Motor neuron (in vitro differentiated cells): ENCODE measurements around the gene HDAC10. TPM values are rescaled to one million over a fixed set of nuclear protein-coding genes. Genes with fewer than 3 reads are reported as not detected.

Experiments used
- ATAC-seq, 8 experiments: fragments of 200-7000 bp; cut with Tn5 transposase; replicated peaks in 6 of 8; 2 replicates each; pipeline ENCODE4 v1.8.0; 2021; ENCODE audit warnings: mild to moderate bottlenecking in 8 of 8, moderate library complexity in 8 of 8
- H3K27ac ChIP-seq, 2 donors: fragments of 250-450 bp; sonication (Bioruptor Pico); 2 replicates each; pipeline ENCODE4 v1.9.0; 2021; ENCODE audit warnings: antibody characterized with exemption in 2 of 2, mild to moderate bottlenecking in 2 of 2, moderate library complexity in 1 of 2
- H3K4me1 ChIP-seq, 2 donors: fragments of 250-450 bp; sonication (Bioruptor Pico); replicated peaks in 1 of 2; 2 replicates each; pipeline ENCODE4 v1.6.1; 2021; ENCODE audit warnings: antibody characterized with exemption in 2 of 2, mild to moderate bottlenecking in 2 of 2, moderate library complexity in 1 of 2
- H3K4me3 ChIP-seq, 5 donors: fragments of 250-450 bp; sonication (Bioruptor Pico); 2 replicates each; pipeline ENCODE4 v1.9.0; 2021; ENCODE audit warnings: antibody characterized with exemption in 5 of 5, mild to moderate bottlenecking in 5 of 5, moderate library complexity in 4 of 5
- WGBS, 10 experiments: fragments of 450-650 bp; shearing (Covaris generic); methylation state at CpG; one replicate each; pipeline ENCODE4 v1.0.0; 2022; 5-methylcytosine and 5-hydroxymethylcytosine counted together
- in situ Hi-C, 9 experiments: fragments of 400-800 bp; cut with MboI; loops; one replicate each; pipeline ENCODE4 v1.15.0; 2021; ENCODE audit warnings: low sequenced_read_pairs in 9 of 9, low pct_unique_long_range_greater_than_20kb in 2 of 9; ENCODE audit not compliant: unreplicated experiment in 9 of 9
- total RNA-seq, 8 experiments: library from RNA; unstranded; fragments of 300-600 nt; gene quantifications; 2 replicates each; pipeline versions ENCODE4 v1.2.3 to v1.2.4, GENCODE V29; 2022

Gene HDAC10
- total RNA-seq, 8 experiments from 2014 or later: 9.0 to 46.4 (median 16.2) TPM

DNA sequence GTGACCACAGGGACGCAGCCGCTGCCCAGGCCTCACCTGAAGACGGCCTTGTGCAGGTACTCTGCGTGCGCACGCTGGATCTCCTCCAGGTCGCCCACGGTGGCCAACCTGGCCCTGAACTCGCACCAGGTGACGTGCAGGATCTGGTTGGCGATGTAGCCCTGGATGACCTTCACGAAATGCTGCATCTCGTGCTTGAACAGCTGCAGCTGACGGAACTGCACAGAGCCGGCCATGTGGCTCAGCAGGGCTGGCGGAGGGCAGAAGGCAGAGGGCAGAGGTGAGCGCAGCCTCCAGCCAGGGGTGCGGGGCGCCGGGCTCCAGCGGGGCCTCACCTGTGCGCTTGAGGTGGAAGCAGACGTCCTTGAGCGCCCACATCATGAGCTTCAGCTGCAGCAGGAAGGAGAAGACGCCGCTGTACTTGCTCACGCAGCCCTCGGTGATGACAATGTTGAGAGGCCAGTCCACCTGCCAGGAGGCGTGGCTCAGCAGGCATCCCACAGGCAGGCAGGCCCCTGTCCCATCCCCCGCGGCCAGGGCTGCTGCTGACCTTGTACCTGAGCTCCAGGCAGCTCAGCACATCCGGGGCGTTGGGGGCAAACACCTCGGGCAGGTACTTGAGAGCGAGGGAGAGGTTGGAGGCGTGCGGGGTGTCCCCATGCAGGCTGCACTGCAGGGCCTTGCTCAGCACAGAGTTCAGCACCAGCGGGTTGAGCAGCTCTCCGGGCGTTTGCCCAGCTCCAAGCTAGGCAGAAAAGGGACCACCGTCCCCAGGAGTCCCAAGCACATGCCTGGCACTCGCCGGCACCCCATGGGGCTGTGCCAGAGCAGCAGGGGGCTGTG lies 32.7 kb downstream of the HDAC10 start:
- ATAC-seq: no peak
- no peak overlapping the region for H3K4me3 ChIP-seq
- H3K4me1 ChIP-seq: no peaks in the 10 kb centered on the region
- in situ Hi-C loops: no loop called here
- H3K27ac ChIP-seq: no peak overlapping the region
- WGBS, 10 experiments: 84 to 95% (median 92%) methylated on average over 7 to 16 of the region's 43 CpGs; no CpG with 5 or more reads in 5 of the 10 experiments

DNA sequence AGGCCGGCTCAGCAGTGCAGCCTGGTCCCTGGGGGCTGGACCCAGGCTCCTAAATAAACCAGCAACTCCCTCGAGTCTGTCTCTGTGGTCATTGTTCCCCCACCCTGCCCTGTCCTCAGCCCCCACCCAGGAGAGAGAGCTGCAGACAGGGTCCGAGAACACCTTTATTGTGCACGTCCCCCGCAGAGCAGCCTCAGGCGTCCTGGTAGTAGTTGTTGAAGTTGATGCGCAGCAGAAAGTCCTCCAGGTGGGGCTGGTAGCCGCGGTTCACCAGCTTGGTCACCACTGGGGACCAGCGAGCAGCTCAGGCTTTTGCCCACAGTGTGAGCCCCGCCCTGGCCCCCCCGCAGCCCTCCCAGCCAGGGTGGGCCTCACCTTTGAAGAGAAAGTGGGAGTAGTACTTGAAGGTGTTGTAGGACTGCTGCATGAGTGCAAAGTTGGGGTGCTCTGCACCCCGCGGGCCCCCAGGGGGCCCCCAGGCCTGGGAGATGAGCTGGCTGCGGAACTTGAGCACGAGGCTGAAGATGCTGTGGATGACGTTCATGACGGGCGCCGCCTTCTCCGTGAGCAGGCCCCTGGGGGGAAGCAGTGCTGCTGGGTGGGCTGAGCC lies 33.4 kb downstream of the HDAC10 start:
- peak in 1 of 8 experiments; percentile 1 for ATAC-seq
- Histone ChIP-seq H3K4me3 (no peak overlapping the region), H3K27ac (no peak overlapping the region), H3K4me1 (no peaks in the 10 kb centered on the region)
- WGBS, 10 experiments: 87 to 100% methylated on average over 1 to 3 of the region's 21 CpGs; no CpG with 5 or more reads in 8 of the 10 experiments
- in situ Hi-C loops: no loop called here

GRCh38 chr22:50216684-50217520 lies 34.2 kb downstream of the HDAC10 start:
- in situ Hi-C loops: no loop called here
- WGBS, 10 experiments: 80 to 100% (median 98%) methylated on average over 1 to 22 of the region's 57 CpGs; no CpG with 5 or more reads in 5 of the 10 experiments
- Histone ChIP-seq H3K27ac (no peak overlapping the region), H3K4me3 (no peak overlapping the region), H3K4me1 (no peaks in the 10 kb centered on the region)
- ATAC-seq: peak in 2 of 8 experiments; percentile 1 to 3

DNA sequence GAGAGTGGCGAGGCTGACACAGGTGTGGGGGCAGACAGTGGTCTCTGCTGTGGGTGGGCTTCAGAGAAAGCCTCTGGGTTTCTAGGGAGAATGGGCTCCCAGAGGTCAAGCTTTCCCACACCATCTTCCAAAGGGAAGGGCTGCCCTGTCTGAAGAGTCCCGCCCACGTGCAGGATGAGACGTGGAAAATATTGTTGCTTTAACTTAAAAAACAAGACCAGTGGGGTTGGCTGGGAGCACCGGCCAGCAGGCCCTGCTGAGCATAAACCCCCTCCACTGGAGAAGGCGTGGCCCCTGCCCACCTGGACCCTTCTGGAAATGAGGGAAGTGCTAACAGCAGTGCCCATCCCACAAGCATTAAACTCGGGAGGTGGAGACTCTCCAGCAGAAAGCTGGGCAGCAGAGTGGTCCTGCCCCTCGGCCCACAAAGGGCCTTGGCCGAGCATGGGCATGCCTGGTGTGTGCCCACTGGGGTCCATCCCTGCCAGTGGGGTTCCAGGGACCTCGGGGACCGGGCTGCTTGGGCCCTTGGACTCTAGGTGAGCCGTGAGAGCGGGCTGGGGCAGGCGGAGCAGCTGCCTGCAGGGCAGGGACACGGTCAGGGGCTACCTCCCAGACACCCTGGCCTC lies 34.9 kb downstream of the HDAC10 start:
- H3K27ac ChIP-seq: no peak overlapping the region
- in situ Hi-C loops: no loop called here
- no peaks in the 10 kb centered on the region for H3K4me1 ChIP-seq
- no peak overlapping the region for H3K4me3 ChIP-seq
- ATAC-seq: no peak
- 60 to 100% (median 93%) methylated on average over 1 to 9 of the region's 15 CpGs; no CpG with 5 or more reads in 4 of the 10 experiments for WGBS, 10 experiments

DNA sequence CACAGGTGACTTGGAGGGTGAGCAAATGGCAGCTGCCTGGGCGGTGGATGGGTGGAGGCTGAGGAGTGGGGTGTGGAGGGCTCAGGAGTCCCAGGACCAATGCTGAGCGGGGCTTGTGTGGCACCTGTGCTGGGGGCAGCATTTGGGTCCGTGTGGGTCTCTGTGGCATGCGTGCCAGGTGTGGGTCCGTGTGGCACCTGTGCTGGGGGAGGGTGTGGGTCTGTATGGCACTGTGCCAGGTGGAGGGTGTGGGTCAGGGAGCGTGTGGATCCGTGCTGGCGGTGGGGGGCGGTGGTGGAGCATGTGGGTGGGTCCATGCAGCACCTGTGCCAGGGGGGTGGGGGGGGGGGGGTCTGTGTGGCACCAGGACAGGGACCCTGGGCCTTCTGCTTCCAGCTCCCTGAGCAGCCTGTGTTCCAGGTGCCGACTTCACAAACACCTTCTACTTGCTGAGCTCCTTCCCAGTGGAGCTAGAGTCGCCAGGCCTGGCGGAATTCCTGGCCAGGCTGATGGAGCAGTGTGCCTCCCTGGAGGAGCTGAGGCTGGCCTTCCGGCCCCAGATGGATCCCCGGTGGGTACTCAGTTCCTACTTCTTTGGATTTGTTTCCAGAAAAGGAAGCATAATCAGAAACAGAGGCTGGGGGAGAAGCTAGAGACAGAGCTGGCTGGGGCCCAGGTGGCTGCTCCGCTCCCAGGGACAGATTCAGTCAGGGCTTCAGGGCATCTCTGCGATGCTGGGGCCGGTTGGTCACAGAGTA lies 35.6 kb downstream of the HDAC10 start:
- 60 to 100% (median 95%) methylated on average over 1 to 8 of the region's 17 CpGs; no CpG with 5 or more reads in 4 of the 10 experiments for WGBS, 10 experiments
- Histone ChIP-seq H3K27ac (no peak overlapping the region), H3K4me3 (no peak overlapping the region), H3K4me1 (no peaks in the 10 kb centered on the region)
- no peak for ATAC-seq
- in situ Hi-C loops: no loop called here

- in situ Hi-C loops: no loop called here
- H3K4me1 ChIP-seq: no peaks in the 10 kb centered on the region
- WGBS, 10 experiments: 96 to 100% (median 99%) methylated on average over 1 to 5 of the region's 9 CpGs; no CpG with 5 or more reads in 6 of the 10 experiments
- no peak overlapping the region for H3K4me3 ChIP-seq
- no peak overlapping the region for H3K27ac ChIP-seq
- no peak for ATAC-seq
Observed at GRCh38 chr22:50213263-50213662, 37.8 kb downstream of the HDAC10 start.

DNA sequence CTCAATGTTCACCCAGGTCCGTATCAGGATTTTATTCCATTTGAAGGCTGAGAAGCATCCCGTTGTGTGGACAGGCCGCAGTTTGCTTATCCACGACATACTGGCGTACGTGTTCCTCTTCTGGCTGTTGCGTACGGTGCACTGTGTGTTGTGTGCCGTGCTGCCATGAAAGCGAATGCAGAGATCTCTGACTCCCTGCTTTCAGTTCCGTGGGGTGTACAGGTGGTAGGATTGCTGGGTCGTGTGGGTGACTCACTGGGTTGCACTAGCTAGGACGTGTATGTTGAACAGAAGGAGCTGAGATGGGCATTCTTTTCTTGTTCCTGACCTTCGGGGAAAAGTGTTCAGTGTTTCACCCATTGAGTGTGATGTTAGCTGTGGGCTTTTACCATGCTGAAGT lies 39.9 kb downstream of the HDAC10 start:
- WGBS, 10 experiments: 75 to 98% (median 93%) methylated on average over 4 to 11 of the region's 14 CpGs; no CpG with 5 or more reads in 3 of the 10 experiments
- Histone ChIP-seq H3K27ac (no peak overlapping the region), H3K4me3 (no peak overlapping the region), H3K4me1 (peaks cover 0 to 12% of the 10 kb centered on the region in 2 donors)
- no peak for ATAC-seq
- in situ Hi-C loops: no loop called here

GRCh38 chr22:50210378-50211139 lies 40.5 kb downstream of the HDAC10 start:
- Histone ChIP-seq H3K27ac (no peak overlapping the region), H3K4me1 (peaks cover 0 to 12% of the 10 kb centered on the region in 2 donors), H3K4me3 (no peak overlapping the region)
- WGBS, 10 experiments: 80 to 100% (median 94%) methylated on average over 1 to 13 of the region's 32 CpGs; no CpG with 5 or more reads in 3 of the 10 experiments
- peak in 1 of 8 experiments; percentile 3 for ATAC-seq
- in situ Hi-C loops: no loop called here

- H3K4me3 ChIP-seq: no peak overlapping the region
- peaks cover 0 to 12% of the 10 kb centered on the region in 2 donors for H3K4me1 ChIP-seq
- 15 to 92% (median 79%) methylated on average over 1 to 6 of the region's 20 CpGs; no CpG with 5 or more reads in 5 of the 10 experiments for WGBS, 10 experiments
- in situ Hi-C loops: loop anchor here in 1 of 9 experiments (10.0 kb wide), 1 partner anchor 65 kb away; no protein-coding TSS in a partner anchor
- peak; percentile 7 to 67 (median 30) for ATAC-seq
- no peak overlapping the region for H3K27ac ChIP-seq
Observed at GRCh38 chr22:50209893-50210292, 41.2 kb downstream of the HDAC10 start.

- in situ Hi-C loops: loop anchor here in 1 of 9 experiments (10.0 kb wide), 1 partner anchor 64 kb away; no protein-coding TSS in a partner anchor
- peaks cover 0 to 12% of the 10 kb centered on the region in 2 donors for H3K4me1 ChIP-seq
- no peak overlapping the region for H3K4me3 ChIP-seq
- H3K27ac ChIP-seq: no peak overlapping the region
- ATAC-seq: peak in 6 of 8 experiments; percentile 1 to 17 (median 4)
- 97% methylated on average over 6 of the region's 31 CpGs; no CpG with 5 or more reads in 9 of the 10 experiments for WGBS, 10 experiments
Observed at GRCh38 chr22:50208939-50209892, 41.8 kb downstream of the HDAC10 start.
